Testis (tissue), 2 donors: Measurements from ENCODE around the gene RHOH.

Source experiments
- CTCF ChIP-seq, 3 experiments: fragments of 450-650 bp in 2 of 3; fragments of 200-600 bp in 1 of 3; sonication (generic) in 1 of 3; IDR thresholded peaks; one replicate each; pipeline ENCODE4 v1.5.1; 2016 to 2019; ENCODE audit warnings: antibody characterized with exemption in 3 of 3, mild to moderate bottlenecking in 2 of 3, moderate library complexity in 1 of 3
- POLR2A ChIP-seq: fragments of 450-650 bp; IDR thresholded peaks from one replicate; pipeline ENCODE4 v1.6.1; 2017; ENCODE audit warnings: antibody characterized with exemption, mild to moderate bottlenecking, moderate library complexity

- no peak for TF ChIP-seq POLR2A
- TF ChIP-seq CTCF (IDR thresholded peaks at IDR 0.05) = no peak
Observed at GRCh38 chr4:40177591-40177990, 19.2 kb upstream of the RHOH start.
